ENCODE measurements around the gene WDFY4. TPM values are rescaled to one million over a fixed set of nuclear protein-coding genes. Genes with fewer than 3 reads are reported as not detected.

The WDFY4 gene
- total RNA-seq, 4 donors from 2014 or later, result 5.0 to 16.5 (median 8.8) TPM

- H3K4me1 ChIP-seq, result peaks cover 0 to 4% (median 0%) of the 10 kb centered on the region in 4 donors
- no peak for DNase-seq (ENCODE audit: low spot score in 2 of 2)
- no peaks in the 10 kb centered on the region for H3K9me3 ChIP-seq
- no peak for TF ChIP-seq CTCF (IDR thresholded peaks at IDR 0.05)
- no peak for TF ChIP-seq EP300 (IDR thresholded peaks at IDR 0.05)
- no peak for TF ChIP-seq POLR2A (IDR thresholded peaks at IDR 0.05)
- H3K27me3 ChIP-seq, result no peaks in the 10 kb centered on the region
- 23 to 40% methylated on average over 5 of the region's 5 CpGs for WGBS, 2 donors
- no peak overlapping the region for H3K27ac ChIP-seq
- H3K4me3 ChIP-seq, result no peak overlapping the region
- no peaks in the 10 kb centered on the region for H3K36me3 ChIP-seq
Observed at GRCh38 chr10:48708144-48708543, 23.5 kb downstream of the WDFY4 start.

DNA sequence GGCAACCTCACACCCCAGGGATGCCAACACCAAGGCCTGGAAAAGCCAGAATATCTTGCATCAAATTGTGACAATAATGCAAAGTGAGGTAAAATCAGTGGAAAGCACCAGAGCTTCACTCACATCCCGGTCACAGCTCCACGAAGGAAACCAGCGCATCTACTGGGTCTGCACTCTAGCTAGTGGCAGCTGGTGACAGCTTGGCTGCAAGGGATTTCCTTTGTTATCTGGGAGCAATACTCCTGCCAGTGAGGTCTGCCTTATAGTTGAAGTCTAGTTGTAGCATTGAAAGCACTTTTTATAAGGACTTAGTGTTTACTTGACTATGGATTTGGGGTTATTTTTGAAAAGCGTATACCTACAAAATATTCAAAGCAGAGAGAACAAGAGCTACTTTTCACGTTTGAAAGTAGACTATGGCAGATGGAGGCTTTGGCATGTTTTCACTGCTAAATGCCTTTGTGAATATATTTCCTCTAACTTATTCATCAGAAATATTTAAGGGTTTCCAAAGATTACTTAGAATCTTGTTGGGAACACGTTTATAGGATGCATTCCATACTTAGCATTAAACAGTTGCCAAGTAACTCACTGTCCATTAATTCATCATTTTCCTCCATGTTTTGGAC lies 26.1 kb downstream of the WDFY4 start:
- Histone ChIP-seq H3K27me3 (no peaks in the 10 kb centered on the region), H3K9me3 (peaks cover 0 to 9% (median 0%) of the 10 kb centered on the region in 4 donors), H3K27ac (no peak overlapping the region), H3K4me3 (no peak overlapping the region), H3K36me3 (no peaks in the 10 kb centered on the region), H3K4me1 (peaks cover 0 to 4% (median 0%) of the 10 kb centered on the region in 4 donors)
- 73 to 81% methylated on average over 6 of the region's 6 CpGs for WGBS, 2 donors
- DNase-seq (ENCODE audit: low spot score in 2 of 2), result no peak
- TF ChIP-seq POLR2A (IDR thresholded peaks at IDR 0.05) (no peak), EP300 (IDR thresholded peaks at IDR 0.05) (no peak), CTCF (IDR thresholded peaks at IDR 0.05) (no peak)

- TF ChIP-seq EP300 (IDR thresholded peaks at IDR 0.05), result no peak
- TF ChIP-seq CTCF (IDR thresholded peaks at IDR 0.05), result no peak
- TF ChIP-seq POLR2A (IDR thresholded peaks at IDR 0.05), result no peak
- Histone ChIP-seq H3K4me3 (no peak overlapping the region), H3K27me3 (no peaks in the 10 kb centered on the region), H3K27ac (no peak overlapping the region), H3K9me3 (peaks cover 0 to 9% (median 0%) of the 10 kb centered on the region in 4 donors), H3K36me3 (no peaks in the 10 kb centered on the region), H3K4me1 (peaks cover 0 to 4% (median 0%) of the 10 kb centered on the region in 4 donors)
- WGBS, 2 donors, result 80 to 90% methylated on average over 3 of the region's 3 CpGs
- DNase-seq (ENCODE audit: low spot score in 2 of 2), result no peak
Observed at GRCh38 chr10:48711830-48712229, 27.2 kb downstream of the WDFY4 start.

DNA sequence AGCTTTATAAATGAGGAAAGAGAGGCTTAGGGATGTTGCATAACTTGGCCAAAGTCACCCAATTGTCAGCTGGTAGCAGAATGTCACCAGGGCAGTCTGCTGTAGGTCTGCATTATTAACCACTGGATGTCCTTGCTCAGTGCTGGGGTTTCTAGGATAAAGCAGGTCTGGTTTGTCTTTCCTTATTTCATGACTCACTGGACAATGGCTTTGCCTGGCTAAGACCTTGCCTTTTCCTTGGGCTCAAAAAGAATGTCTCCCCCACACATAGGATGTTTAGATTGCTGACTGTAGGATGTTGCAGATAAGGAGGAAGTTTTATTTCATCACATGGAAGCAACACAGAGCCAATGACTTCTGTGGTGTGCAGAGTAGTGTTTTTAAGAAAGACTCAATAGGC lies 29.4 kb downstream of the WDFY4 start:
- peaks cover 0 to 9% (median 0%) of the 10 kb centered on the region in 4 donors for H3K9me3 ChIP-seq
- DNase-seq (ENCODE audit: low spot score in 2 of 2), result no peak
- no peak overlapping the region for H3K4me3 ChIP-seq
- H3K27me3 ChIP-seq, result no peaks in the 10 kb centered on the region
- no peak overlapping the region for H3K27ac ChIP-seq
- no peaks in the 10 kb centered on the region for H3K4me1 ChIP-seq
- no peaks in the 10 kb centered on the region for H3K36me3 ChIP-seq
- TF ChIP-seq CTCF (IDR thresholded peaks at IDR 0.05), result no peak
- no peak for TF ChIP-seq POLR2A (IDR thresholded peaks at IDR 0.05)
- TF ChIP-seq EP300 (IDR thresholded peaks at IDR 0.05), result peak in 1 of 2 donors; percentile 14

GRCh38 chr10:48716416-48716815 lies 31.7 kb downstream of the WDFY4 start:
- Histone ChIP-seq H3K4me1 (no peaks in the 10 kb centered on the region), H3K27ac (no peak overlapping the region)
- 52 to 55% methylated on average over 4 of the region's 4 CpGs for WGBS, 2 donors

More at GRCh38 chr10:48716416-48716815, 31.7 kb downstream of the WDFY4 start:
- DNase-seq (ENCODE audit: low spot score in 2 of 2), result no peak
- TF ChIP-seq EP300 (IDR thresholded peaks at IDR 0.05), result no peak
- no peak for TF ChIP-seq CTCF (IDR thresholded peaks at IDR 0.05)
- TF ChIP-seq POLR2A (IDR thresholded peaks at IDR 0.05), result no peak
- Histone ChIP-seq H3K4me3 (no peak overlapping the region), H3K9me3 (peaks cover 0 to 9% (median 0%) of the 10 kb centered on the region in 4 donors), H3K27me3 (no peaks in the 10 kb centered on the region), H3K36me3 (no peaks in the 10 kb centered on the region)
